Measurements from ENCODE around the gene APOE. TPM values are rescaled to one million over a fixed set of nuclear protein-coding genes. Genes with fewer than 3 reads are reported as not detected.
A peak's percentile ranks its signal among the peaks of the same experiment; 100 is the strongest.

The APOE gene
- total and polyA plus RNA-seq, 2 of the 13 experiments (the other 11 are each of a cell fraction or from before 2014, with no cell fraction given): 1,328 to 1,470 TPM

DNA sequence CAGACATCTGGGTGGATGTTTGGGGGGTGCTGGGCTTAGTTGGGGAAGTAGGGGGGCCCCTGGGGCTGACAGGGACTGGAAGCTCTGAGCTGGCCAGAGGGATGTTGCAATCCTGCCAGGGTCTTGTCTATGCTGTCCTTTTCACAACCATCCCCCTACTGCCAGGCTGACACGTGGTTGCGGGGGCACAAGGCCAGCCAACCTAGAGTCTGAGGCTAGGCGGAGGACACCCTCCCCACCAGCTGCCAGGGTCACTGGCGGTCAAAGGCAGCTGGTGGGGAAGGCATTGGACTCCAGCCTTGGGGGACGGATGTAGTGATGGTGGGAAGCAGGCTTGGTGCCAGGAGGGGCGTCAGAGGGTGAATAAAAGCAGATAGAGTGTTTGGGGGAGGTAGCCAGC, 7.3 kb downstream of the APOE start (continued):
- TF ChIP-seq, protein P1, sequence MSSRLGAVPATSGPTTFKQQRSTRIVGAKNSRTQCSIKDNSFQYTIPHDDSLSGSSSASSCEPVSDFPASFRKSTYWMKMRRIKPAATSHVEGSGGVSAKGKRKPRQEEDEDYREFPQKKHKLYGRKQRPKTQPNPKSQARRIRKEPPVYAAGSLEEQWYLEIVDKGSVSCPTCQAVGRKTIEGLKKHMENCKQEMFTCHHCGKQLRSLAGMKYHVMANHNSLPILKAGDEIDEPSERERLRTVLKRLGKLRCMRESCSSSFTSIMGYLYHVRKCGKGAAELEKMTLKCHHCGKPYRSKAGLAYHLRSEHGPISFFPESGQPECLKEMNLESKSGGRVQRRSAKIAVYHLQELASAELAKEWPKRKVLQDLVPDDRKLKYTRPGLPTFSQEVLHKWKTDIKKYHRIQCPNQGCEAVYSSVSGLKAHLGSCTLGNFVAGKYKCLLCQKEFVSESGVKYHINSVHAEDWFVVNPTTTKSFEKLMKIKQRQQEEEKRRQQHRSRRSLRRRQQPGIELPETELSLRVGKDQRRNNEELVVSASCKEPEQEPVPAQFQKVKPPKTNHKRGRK (CRISPR knock-in tag; IDR thresholded peaks at IDR 0.05): no peak
- TF ChIP-seq NR1H2 (CRISPR knock-in tag; IDR thresholded peaks at IDR 0.05; ENCODE audit: borderline replicate concordance, low read depth) (peak; percentile 100), THYN1 (CRISPR knock-in tag; IDR thresholded peaks at IDR 0.05; ENCODE audit: borderline replicate concordance, low read depth) (no peak), FOXK1 (CRISPR knock-in tag; IDR thresholded peaks at IDR 0.05; ENCODE audit: borderline replicate concordance, low read depth) (peak; percentile 61; the same call in 1 of the 2 replicates), ZFY (CRISPR knock-in tag; IDR thresholded peaks at IDR 0.05) (no peak), SOX5 (CRISPR knock-in tag; IDR thresholded peaks at IDR 0.05; ENCODE audit: borderline replicate concordance) (peak; percentile 80), EED (CRISPR knock-in tag; IDR thresholded peaks at IDR 0.05) (no peak), CAMTA2 (CRISPR knock-in tag; IDR thresholded peaks at IDR 0.05; ENCODE audit: borderline replicate concordance) (no peak), HMG20A (CRISPR knock-in tag; IDR thresholded peaks at IDR 0.05; ENCODE audit: borderline replicate concordance) (peak; percentile 48; the same call in 1 of the 2 replicates), FOXA1 (IDR thresholded peaks at IDR 0.05) (no peak), FOXA1 (CRISPR knock-in tag; IDR thresholded peaks at IDR 0.05) (no peak), KAT7 (CRISPR knock-in tag; IDR thresholded peaks at IDR 0.05; ENCODE audit: borderline replicate concordance) (peak; percentile 43; the same call in 1 of the 2 replicates), REL (CRISPR knock-in tag; conservative IDR thresholded peaks at IDR 0.05) (no peak), NFE2L1 (CRISPR knock-in tag; IDR thresholded peaks at IDR 0.05; ENCODE audit: borderline replicate concordance) (no peak), ZNF772 (CRISPR knock-in tag; IDR thresholded peaks at IDR 0.05) (no peak), CENPX (CRISPR knock-in tag; IDR thresholded peaks at IDR 0.05) (no peak), SIX1 (CRISPR knock-in tag; IDR thresholded peaks at IDR 0.05; ENCODE audit: borderline replicate concordance) (no peak), HOXA3 (CRISPR knock-in tag; IDR thresholded peaks at IDR 0.05) (peak; percentile 67; the same call in 1 of the 2 replicates), GATAD1 (CRISPR knock-in tag; IDR thresholded peaks at IDR 0.05) (no peak), MAF1 (CRISPR knock-in tag; IDR thresholded peaks at IDR 0.05; ENCODE audit: borderline replicate concordance) (no peak), EP300 (IDR thresholded peaks at IDR 0.05; ENCODE audit: low read depth in 2 of 2, low read length in 2 of 2) (peak in 1 of 2 experiments; percentile 79; a peak in 2 of 4 replicates), EP300 (CRISPR knock-in tag; IDR thresholded peaks at IDR 0.05; ENCODE audit: borderline replicate concordance) (peak; percentile 82), FOXK2 (IDR thresholded peaks at IDR 0.05) (0 out of 2 replicates have a peak, but pooled peaks have one; percentile 13), CBX5 (CRISPR knock-in tag; IDR thresholded peaks at IDR 0.05; ENCODE audit: borderline replicate concordance) (peak; percentile 66; the same call in 1 of the 2 replicates), ETV5 (CRISPR knock-in tag; IDR thresholded peaks at IDR 0.05; ENCODE audit: borderline replicate concordance) (peak; percentile 61)
- TF ChIP-seq, protein P2, sequence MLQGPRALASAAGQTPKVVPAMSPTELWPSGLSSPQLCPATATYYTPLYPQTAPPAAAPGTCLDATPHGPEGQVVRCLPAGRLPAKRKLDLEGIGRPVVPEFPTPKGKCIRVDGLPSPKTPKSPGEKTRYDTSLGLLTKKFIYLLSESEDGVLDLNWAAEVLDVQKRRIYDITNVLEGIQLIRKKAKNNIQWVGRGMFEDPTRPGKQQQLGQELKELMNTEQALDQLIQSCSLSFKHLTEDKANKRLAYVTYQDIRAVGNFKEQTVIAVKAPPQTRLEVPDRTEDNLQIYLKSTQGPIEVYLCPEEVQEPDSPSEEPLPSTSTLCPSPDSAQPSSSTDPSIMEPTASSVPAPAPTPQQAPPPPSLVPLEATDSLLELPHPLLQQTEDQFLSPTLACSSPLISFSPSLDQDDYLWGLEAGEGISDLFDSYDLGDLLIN (CRISPR knock-in tag; IDR thresholded peaks at IDR 0.05; ENCODE audit: borderline replicate concordance): no peak
- TF ChIP-seq, protein P3, sequence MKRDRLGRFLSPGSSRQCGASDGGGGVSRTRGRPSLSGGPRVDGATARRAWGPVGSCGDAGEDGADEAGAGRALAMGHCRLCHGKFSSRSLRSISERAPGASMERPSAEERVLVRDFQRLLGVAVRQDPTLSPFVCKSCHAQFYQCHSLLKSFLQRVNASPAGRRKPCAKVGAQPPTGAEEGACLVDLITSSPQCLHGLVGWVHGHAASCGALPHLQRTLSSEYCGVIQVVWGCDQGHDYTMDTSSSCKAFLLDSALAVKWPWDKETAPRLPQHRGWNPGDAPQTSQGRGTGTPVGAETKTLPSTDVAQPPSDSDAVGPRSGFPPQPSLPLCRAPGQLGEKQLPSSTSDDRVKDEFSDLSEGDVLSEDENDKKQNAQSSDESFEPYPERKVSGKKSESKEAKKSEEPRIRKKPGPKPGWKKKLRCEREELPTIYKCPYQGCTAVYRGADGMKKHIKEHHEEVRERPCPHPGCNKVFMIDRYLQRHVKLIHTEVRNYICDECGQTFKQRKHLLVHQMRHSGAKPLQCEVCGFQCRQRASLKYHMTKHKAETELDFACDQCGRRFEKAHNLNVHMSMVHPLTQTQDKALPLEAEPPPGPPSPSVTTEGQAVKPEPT (CRISPR knock-in tag; IDR thresholded peaks at IDR 0.05; ENCODE audit: low read depth): no peak
- TF ChIP-seq, protein P4, sequence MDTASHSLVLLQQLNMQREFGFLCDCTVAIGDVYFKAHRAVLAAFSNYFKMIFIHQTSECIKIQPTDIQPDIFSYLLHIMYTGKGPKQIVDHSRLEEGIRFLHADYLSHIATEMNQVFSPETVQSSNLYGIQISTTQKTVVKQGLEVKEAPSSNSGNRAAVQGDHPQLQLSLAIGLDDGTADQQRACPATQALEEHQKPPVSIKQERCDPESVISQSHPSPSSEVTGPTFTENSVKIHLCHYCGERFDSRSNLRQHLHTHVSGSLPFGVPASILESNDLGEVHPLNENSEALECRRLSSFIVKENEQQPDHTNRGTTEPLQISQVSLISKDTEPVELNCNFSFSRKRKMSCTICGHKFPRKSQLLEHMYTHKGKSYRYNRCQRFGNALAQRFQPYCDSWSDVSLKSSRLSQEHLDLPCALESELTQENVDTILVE (CRISPR knock-in tag; IDR thresholded peaks at IDR 0.05): no peak

All from HepG2 (cell line).